ENCODE data around the gene UGT1A9.

DNA sequence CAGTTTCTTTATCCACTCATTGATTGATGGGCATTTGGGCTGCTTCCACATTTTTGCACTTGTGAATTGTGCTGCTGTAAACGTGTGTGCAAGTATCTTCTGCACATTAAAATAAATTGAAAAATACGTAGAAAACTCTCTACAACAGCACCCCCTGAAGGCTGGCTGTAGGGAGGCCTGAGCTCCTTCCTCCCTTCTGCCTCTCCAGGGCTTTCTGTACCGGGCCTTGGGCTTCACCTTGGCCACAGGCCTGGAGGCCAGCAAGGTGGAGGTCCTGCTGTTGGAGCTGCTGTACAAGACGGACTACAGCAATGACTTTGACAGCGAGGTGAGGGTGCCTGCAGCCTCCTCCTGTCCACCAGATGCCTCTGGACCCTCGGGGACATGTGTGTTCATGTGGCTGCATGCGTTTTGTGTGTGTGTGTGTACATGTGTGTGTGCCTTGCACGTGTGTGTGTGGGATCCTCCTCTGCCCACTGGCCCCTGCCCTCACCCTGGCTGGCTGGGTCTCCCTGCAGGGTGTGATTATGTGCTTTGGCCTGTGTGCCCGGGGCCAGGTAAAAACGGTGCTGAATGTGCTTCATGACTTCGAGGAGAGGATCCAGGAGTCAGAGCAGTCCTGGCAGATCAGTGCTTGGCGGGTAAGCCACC, 135.6 kb downstream of the UGT1A9 start:
- TF ChIP-seq CTCF (IDR thresholded peaks at IDR 0.05; ENCODE audit: low read depth, low read length, poor library complexity, severe bottlenecking), result no peak
- no peak for TF ChIP-seq EZH2phosphoT487 (IDR thresholded peaks at IDR 0.05; ENCODE audit: borderline replicate concordance, low read length)
